Measurements from ENCODE around the gene ITPR1.

Gene ITPR1

DNA sequence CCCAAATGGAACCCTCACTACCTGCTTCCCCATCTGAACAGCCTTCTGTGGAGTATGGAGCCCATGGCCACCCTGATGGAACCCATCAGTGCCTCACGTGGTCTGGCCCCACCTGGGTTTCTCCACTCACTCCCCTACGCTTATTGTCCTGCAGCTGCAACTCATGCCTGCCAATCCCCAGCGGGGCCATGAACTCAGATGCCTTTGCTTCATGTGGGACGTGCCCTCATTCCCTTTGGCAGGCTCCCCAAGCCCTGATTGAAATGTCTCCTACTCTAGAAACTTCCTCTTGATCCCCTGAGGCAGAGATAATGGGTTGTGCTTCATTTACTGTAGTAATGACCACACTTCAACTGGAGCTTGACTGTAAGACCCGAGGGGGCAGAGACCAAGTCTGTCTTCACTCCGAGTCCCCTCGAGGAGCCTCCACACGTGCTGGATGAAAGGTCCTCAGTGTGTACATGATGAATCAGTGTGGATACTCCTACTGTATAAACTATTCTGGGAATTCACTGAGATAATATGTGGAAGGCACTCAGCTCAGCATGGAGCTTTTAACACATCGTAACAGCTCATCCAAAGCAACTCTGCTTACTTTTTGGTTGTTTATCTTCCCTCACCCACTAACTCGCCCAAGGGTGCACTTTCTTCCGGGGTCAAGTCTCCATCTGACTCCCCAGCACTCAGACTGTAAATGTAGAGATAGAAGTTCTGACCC lies 253.3 kb downstream of the ITPR1 start:
- Histone ChIP-seq H3K36me3 (ENCODE audit: insufficient read depth, low read length) (peaks cover 9% of the 10 kb centered on the region), H3K4me3 (ENCODE audit: low read depth in 1 of 2, low read length in 2 of 2) (no peak overlapping the region), H3K4me1 (ENCODE audit: insufficient read depth, low read length) (peaks cover 38% of the 10 kb centered on the region), H3K27ac (ENCODE audit: low read depth, low read length) (no peak overlapping the region), H3K27me3 (ENCODE audit: control insufficient read depth in 1 of 2, insufficient read depth in 2 of 2, low read length in 2 of 2) (no peaks in the 10 kb centered on the region), H3K9ac (ENCODE audit: low read length) (no peak overlapping the region), H3K9me3 (ENCODE audit: low read length) (no peaks in the 10 kb centered on the region)

DNA sequence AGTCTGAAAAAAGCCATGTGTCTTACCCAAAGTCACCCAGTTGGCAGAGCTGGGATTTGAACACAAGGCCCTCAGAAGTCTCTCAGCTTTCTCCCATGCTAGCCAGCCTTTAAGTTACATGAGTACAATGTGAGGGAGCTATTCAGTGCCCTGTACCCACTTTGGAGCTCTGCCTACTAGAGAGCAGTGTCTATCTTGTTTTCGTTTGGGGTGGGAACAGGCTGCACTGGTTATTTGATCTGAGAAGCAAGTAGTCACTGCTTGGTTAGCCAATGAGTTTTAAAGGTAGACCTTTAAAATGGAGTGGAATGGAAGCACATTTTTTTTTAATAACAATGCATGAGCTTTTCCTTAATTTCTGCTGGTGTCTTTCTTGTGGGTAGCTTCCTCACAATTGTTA lies 255.0 kb downstream of the ITPR1 start:
- peaks cover 9% of the 10 kb centered on the region for H3K36me3 ChIP-seq (ENCODE audit: insufficient read depth, low read length)
- H3K9ac ChIP-seq (ENCODE audit: low read length): no peak overlapping the region
- H3K9me3 ChIP-seq (ENCODE audit: low read length): no peaks in the 10 kb centered on the region
- peaks cover 41% of the 10 kb centered on the region for H3K4me1 ChIP-seq (ENCODE audit: insufficient read depth, low read length)
- H3K27ac ChIP-seq (ENCODE audit: low read depth, low read length): no peak overlapping the region
- H3K4me3 ChIP-seq (ENCODE audit: low read depth in 1 of 2, low read length in 2 of 2): no peak overlapping the region
- H3K27me3 ChIP-seq (ENCODE audit: control insufficient read depth in 1 of 2, insufficient read depth in 2 of 2, low read length in 2 of 2): no peaks in the 10 kb centered on the region

DNA sequence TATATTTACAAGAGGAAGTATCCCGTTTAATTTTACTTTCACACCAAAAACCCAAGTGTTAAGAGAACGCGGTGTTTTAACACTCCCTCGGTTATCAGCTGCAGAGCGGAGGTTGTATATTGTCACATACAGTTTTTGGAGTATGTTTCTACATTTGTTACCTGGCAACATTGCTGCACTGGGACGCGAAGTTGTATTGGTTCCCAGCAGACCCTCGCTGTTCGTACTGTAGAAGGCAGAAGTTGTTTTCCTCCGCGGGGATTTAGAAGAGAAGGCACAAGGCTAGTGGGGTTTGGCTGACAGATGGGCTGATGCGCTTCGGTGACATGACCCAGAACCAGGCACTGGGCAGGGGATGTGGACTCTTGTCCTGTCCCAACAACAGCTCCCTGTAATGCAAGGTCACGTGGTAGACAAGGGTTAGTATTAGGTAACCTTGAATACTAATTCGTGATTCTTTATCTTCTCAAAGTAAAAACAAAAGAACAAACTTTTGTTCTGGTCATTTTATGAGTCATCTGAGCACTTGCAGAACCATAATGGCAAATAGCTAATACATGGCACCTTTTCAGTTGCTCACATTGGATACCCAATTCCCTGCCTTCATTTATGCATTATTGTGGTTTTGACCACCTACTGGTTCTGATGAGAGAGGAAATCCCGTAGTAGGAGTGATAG lies 255.7 kb downstream of the ITPR1 start:
- no peak overlapping the region for H3K27ac ChIP-seq (ENCODE audit: low read depth, low read length)
- H3K27me3 ChIP-seq (ENCODE audit: control insufficient read depth in 1 of 2, insufficient read depth in 2 of 2, low read length in 2 of 2): no peaks in the 10 kb centered on the region
- peaks cover 9% of the 10 kb centered on the region for H3K36me3 ChIP-seq (ENCODE audit: insufficient read depth, low read length)
- H3K4me1 ChIP-seq (ENCODE audit: insufficient read depth, low read length): peaks cover 41% of the 10 kb centered on the region
- H3K9me3 ChIP-seq (ENCODE audit: low read length): no peaks in the 10 kb centered on the region
- no peak overlapping the region for H3K9ac ChIP-seq (ENCODE audit: low read length)
- no peak overlapping the region for H3K4me3 ChIP-seq (ENCODE audit: low read depth in 1 of 2, low read length in 2 of 2)

DNA sequence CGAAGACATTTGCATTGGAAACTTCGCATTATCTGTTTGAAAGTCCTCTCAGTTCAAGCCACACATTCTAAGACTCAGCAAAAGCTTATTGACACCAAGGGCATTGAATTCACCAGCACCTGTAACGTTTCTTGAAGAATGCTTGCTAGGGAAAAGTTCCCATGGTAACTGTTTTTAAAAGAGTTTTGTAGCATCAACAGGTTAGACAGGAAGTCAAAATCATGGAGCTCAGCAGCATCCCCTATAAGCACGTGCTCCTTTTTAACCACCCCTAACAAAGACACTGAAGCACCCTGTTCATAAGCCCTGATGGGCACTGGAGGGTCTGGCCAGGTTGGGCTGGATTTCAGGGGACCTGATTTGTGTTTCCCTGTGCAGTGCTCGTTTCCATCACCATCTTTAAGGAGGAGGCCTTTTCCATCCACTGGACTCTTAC lies 256.4 kb downstream of the ITPR1 start:
- Histone ChIP-seq H3K36me3 (ENCODE audit: insufficient read depth, low read length) (peaks cover 9% of the 10 kb centered on the region), H3K4me1 (ENCODE audit: insufficient read depth, low read length) (peaks cover 41% of the 10 kb centered on the region), H3K9me3 (ENCODE audit: low read length) (no peaks in the 10 kb centered on the region), H3K27ac (ENCODE audit: low read depth, low read length) (peak overlapping the region; percentile 87), H3K27me3 (ENCODE audit: control insufficient read depth in 1 of 2, insufficient read depth in 2 of 2, low read length in 2 of 2) (no peaks in the 10 kb centered on the region), H3K4me3 (ENCODE audit: low read depth in 1 of 2, low read length in 2 of 2) (peak overlapping the region in 1 of 2 donors; percentile 2), H3K9ac (ENCODE audit: low read length) (peak overlapping the region; percentile 17)

DNA sequence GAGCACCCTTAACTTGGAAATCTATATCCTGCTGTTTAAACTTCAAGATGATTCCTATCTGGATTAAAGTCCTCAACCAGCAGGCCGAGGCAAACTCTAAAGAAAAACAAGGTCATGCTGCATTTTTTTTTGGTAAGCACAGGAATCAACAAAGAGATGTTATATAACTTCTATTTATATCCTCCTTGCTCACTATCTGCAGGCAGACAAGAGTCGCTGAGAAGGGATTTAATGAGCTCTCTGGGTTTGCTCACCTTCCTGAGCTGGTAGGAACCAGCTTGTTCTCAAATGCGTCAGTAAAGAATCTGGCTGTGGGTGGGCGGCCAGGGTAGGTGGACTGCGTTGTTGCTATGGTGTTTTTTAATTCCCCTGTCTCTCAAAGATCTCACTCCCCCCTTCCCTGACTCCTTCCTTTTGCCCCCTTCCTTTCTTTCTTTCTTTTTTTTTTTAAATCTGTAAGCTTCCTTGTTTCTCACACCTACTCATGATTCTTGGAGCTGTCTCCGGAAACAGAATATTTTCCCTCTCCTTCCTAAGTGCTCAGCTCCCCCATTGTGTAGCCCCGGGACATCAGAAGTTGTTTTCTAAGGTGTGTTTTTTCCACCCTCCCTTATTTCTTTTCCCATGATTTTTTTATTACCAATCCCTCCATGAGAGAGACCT lies 257.3 kb downstream of the ITPR1 start:
- Histone ChIP-seq H3K9me3 (ENCODE audit: low read length) (no peaks in the 10 kb centered on the region), H3K4me3 (ENCODE audit: low read depth in 1 of 2, low read length in 2 of 2) (peak overlapping the region; percentile 9 to 38), H3K4me1 (ENCODE audit: insufficient read depth, low read length) (peaks cover 41% of the 10 kb centered on the region), H3K27me3 (ENCODE audit: control insufficient read depth in 1 of 2, insufficient read depth in 2 of 2, low read length in 2 of 2) (no peaks in the 10 kb centered on the region), H3K27ac (ENCODE audit: low read depth, low read length) (peak overlapping the region; percentile 87), H3K9ac (ENCODE audit: low read length) (peak overlapping the region; percentile 10), H3K36me3 (ENCODE audit: insufficient read depth, low read length) (peaks cover 9% of the 10 kb centered on the region)

DNA sequence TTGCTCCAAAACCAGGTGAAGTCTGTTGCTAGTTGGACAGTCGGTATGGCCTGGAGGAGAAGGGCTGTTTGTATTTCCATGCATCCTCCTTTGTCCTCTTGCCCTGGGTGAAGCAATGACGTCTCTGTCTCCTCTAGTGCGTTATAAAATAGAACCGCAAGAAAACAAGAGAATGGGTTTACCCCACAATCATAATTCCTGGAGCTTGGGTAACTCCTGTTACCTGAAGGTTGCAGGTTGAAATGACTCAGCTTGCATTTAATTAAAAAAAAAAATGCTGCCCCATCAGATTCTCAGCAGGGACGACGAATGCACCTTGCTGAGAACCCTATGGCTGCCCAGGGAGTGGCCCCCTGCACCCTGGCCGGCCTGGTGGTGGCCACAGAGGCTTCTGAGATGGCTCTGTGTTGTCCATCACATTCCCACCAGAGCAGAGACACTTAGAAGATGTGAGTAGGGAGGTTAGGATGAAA lies 257.9 kb downstream of the ITPR1 start:
- H3K27me3 ChIP-seq (ENCODE audit: control insufficient read depth in 1 of 2, insufficient read depth in 2 of 2, low read length in 2 of 2): no peaks in the 10 kb centered on the region
- peak overlapping the region; percentile 87 for H3K27ac ChIP-seq (ENCODE audit: low read depth, low read length)
- H3K9ac ChIP-seq (ENCODE audit: low read length): peak overlapping the region; percentile 10
- no peaks in the 10 kb centered on the region for H3K9me3 ChIP-seq (ENCODE audit: low read length)
- peaks cover 41% of the 10 kb centered on the region for H3K4me1 ChIP-seq (ENCODE audit: insufficient read depth, low read length)
- peaks cover 5% of the 10 kb centered on the region for H3K36me3 ChIP-seq (ENCODE audit: insufficient read depth, low read length)
- peak overlapping the region; percentile 9 to 38 for H3K4me3 ChIP-seq (ENCODE audit: low read depth in 1 of 2, low read length in 2 of 2)

DNA sequence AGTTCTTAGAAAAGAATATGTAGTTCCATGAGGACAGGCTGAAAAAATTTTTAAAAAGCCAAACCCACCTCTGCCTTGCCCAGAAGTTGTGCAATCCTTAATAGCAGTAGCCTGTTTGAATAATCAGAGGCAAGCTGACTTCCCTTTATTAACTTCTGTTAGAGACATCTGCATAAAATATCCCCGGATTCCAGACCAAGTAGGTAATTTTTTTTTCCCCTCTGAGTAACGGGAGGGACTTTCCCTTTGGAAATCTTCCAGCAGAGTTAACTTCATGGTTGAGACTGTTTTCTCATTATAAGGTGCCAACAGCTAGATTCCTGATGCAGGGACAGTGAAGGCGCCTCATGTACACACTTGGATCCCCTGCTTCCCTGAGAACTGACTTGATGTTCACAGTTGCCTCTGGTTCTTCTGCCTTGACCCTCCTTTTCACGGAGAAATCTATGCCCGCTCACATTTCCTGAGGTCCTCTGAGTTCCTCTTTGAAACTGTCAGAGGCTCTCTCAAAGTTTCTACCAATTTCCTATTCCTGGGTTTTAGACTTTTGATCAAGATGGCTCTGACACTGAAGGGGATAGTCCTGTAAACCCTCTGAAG lies 258.5 kb downstream of the ITPR1 start:
- Histone ChIP-seq H3K9me3 (ENCODE audit: low read length) (no peaks in the 10 kb centered on the region), H3K36me3 (ENCODE audit: insufficient read depth, low read length) (no peaks in the 10 kb centered on the region), H3K4me1 (ENCODE audit: insufficient read depth, low read length) (peaks cover 41% of the 10 kb centered on the region), H3K27ac (ENCODE audit: low read depth, low read length) (peak overlapping the region; percentile 87), H3K9ac (ENCODE audit: low read length) (peak overlapping the region; percentile 10), H3K27me3 (ENCODE audit: control insufficient read depth in 1 of 2, insufficient read depth in 2 of 2, low read length in 2 of 2) (no peaks in the 10 kb centered on the region), H3K4me3 (ENCODE audit: low read depth in 1 of 2, low read length in 2 of 2) (no peak overlapping the region)

DNA sequence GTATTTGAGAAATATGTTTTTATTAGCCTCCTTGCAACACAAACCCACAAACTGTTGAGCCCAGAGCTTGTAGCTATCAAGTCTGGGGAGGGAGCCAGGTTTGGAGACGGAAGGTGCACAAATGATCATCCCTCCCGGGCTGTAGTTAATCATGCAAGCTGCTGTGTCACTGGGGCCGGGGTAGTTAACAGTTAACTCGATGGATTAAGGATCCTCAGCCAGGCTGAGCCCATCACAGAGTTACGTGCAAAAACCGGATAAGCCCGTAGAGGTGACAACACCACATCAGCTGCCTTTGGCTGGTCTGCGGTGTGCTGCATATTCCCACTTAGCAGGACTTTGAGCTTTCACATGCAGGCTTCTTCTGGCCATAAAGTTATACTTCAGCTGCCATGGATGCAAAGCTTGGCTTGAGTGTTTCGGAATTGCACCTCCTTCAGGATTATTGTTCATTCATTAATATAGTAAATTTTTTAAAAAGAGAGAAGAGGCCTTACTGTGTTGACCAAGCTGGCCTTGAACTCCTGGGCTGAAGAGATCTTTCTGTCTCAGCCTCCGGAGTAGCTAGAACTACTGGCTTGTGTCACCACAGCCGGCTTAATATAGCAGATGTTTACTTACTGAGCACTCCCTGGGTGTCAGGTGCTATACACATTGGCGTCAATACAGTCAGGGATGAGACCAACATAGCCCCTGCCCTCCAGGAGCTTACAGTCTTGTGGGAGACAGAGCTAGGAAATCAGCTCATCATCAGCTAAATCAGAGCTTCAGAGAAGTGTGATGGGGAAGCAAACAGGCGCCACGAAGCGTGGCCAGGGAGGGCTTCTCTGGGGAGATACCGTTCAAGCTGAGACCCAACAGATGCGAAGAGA lies 259.3 kb downstream of the ITPR1 start:
- Histone ChIP-seq H3K4me3 (ENCODE audit: low read depth in 1 of 2, low read length in 2 of 2) (no peak overlapping the region), H3K36me3 (ENCODE audit: insufficient read depth, low read length) (no peaks in the 10 kb centered on the region), H3K27me3 (ENCODE audit: control insufficient read depth in 1 of 2, insufficient read depth in 2 of 2, low read length in 2 of 2) (no peaks in the 10 kb centered on the region), H3K9ac (ENCODE audit: low read length) (no peak overlapping the region), H3K9me3 (ENCODE audit: low read length) (no peaks in the 10 kb centered on the region), H3K27ac (ENCODE audit: low read depth, low read length) (peak overlapping the region; percentile 87), H3K4me1 (ENCODE audit: insufficient read depth, low read length) (peaks cover 41% of the 10 kb centered on the region)

DNA sequence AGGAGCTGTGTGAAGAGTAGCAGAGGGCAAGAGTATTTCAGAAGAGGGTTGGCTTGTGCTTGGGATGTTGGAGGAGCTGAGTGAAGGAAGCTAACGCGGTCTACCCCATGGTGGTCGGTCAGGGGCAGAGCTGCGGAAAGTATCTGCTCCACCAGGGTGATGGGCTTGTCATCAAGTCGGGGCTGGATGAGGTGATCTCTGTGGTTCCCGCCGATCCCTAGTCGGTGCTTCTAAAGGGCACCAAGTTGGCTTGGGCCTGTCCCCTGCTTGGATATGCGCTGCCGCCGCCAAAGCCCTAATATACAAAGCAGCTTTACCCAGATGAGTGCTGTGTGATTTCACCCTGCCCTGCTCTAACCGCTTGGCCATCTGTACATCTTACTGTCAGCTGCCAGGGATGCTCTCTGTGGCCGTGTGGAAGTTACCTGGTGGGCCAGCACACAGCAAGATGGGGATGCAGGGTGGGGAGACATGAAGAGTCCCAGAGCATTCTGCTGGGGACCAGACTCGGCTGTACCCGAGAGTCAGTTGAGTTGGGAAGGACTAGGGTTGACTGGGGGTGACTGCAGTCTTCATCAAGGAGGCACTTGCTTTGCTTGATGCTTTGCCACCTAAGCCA lies 260.0 kb downstream of the ITPR1 start:
- H3K4me3 ChIP-seq (ENCODE audit: low read depth in 1 of 2, low read length in 2 of 2): no peak overlapping the region
- no peaks in the 10 kb centered on the region for H3K9me3 ChIP-seq (ENCODE audit: low read length)
- no peaks in the 10 kb centered on the region for H3K27me3 ChIP-seq (ENCODE audit: control insufficient read depth in 1 of 2, insufficient read depth in 2 of 2, low read length in 2 of 2)
- no peak overlapping the region for H3K27ac ChIP-seq (ENCODE audit: low read depth, low read length)
- no peaks in the 10 kb centered on the region for H3K36me3 ChIP-seq (ENCODE audit: insufficient read depth, low read length)
- H3K9ac ChIP-seq (ENCODE audit: low read length): no peak overlapping the region
- H3K4me1 ChIP-seq (ENCODE audit: insufficient read depth, low read length): peaks cover 41% of the 10 kb centered on the region

DNA sequence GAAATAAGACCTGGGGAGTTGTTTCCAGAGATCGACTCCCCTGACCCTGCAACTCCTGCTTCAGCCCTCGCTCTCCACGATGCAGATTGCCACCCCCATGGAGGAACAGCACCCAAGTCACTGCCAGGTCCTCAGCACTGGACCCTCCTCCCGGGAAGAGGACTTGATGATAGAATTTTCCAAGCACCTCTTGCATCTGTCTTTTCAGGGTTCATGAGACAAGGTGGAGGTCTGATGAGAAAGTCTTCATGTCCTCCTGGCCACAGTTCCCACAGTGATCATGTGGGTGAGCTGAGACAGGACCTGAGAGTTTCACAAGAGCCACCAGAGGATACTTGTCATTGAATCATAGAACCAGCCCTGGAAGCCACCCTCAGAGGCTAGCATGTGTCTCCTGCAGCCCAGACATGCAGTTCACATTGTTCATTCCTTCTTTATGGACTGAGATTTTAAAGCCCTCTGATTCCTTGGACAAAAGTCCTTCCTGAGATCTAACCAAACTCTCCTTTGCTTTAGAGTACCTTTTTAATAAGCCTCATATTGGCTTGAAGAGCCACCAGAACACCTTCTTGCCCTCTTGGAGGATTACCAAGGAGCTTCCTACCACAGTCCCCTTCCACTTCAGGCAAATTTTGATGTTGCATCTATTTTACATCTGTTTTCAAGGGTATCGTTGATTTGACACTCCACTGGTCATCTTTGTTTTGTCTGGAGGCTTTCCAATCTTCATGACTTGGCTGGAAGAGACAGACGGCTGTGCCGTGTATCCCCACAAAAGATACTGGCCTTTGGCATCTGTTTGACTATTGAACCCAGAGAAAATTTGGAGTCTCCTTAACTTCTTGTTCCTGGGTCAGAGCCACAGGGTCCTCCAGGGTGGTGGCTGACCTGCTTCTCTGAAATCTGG lies 261.3 kb downstream of the ITPR1 start:
- Histone ChIP-seq H3K9ac (ENCODE audit: low read length) (no peak overlapping the region), H3K27me3 (ENCODE audit: control insufficient read depth in 1 of 2, insufficient read depth in 2 of 2, low read length in 2 of 2) (no peaks in the 10 kb centered on the region), H3K4me1 (ENCODE audit: insufficient read depth, low read length) (peaks cover 32% of the 10 kb centered on the region), H3K36me3 (ENCODE audit: insufficient read depth, low read length) (no peaks in the 10 kb centered on the region), H3K9me3 (ENCODE audit: low read length) (no peaks in the 10 kb centered on the region), H3K27ac (ENCODE audit: low read depth, low read length) (no peak overlapping the region), H3K4me3 (ENCODE audit: low read depth in 1 of 2, low read length in 2 of 2) (no peak overlapping the region)
